Hepatocyte (in vitro differentiated cells): ENCODE data around the gene PGGT1B.

Experiments used
- EZH2 ChIP-seq: fragments of 200-600 bp; sonication (generic); IDR thresholded peaks from 2 replicates; pipeline ENCODE4 v1.6.1; 2016; ENCODE audit warnings: antibody characterized with exemption, mild to moderate bottlenecking, borderline replicate concordance
- EZH2phosphoT487 ChIP-seq: fragments of 200-600 bp; sonication (generic); IDR thresholded peaks from one replicate; pipeline ENCODE4 v1.6.1; 2018; ENCODE audit warnings: antibody characterized with exemption, mild to moderate bottlenecking, low read depth, moderate library complexity; ENCODE audit not compliant: unreplicated experiment, severe bottlenecking
- TF ChIP-seq, protein P1 (sequence below): fragments of 200-600 bp; sonication (generic); IDR thresholded peaks from 2 replicates; pipeline ENCODE4 v1.5.1; 2016; ENCODE audit warnings: antibody characterized with exemption, mild to moderate bottlenecking; ENCODE audit not compliant: poor library complexity

DNA sequence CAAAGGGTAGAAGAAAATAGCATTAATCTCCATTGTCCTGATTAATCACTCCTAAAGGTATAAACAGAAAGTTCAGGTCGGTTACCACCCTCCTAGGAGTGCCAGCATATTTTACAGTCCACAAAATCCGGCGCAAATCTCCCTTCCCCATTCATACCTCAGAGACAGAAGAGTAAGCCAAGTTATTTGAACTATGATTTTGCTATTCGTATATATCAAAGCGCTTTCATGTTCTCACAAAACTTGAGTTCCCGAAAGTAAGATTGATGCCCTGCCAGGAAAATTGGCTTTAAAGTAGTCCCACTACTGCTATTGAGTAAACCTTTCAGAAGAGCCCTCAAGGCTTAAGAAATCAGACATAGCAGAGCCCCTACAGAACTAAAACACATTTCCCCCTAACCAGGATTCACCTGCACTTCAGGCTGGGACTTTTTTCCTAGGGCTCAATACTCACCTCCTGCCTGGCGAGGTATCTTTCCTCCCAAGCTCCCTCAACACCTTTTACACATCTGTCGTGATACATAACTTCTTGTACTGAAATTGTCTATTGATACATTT is 71.1 kb downstream of the PGGT1B start:
- TF ChIP-seq, protein P1, sequence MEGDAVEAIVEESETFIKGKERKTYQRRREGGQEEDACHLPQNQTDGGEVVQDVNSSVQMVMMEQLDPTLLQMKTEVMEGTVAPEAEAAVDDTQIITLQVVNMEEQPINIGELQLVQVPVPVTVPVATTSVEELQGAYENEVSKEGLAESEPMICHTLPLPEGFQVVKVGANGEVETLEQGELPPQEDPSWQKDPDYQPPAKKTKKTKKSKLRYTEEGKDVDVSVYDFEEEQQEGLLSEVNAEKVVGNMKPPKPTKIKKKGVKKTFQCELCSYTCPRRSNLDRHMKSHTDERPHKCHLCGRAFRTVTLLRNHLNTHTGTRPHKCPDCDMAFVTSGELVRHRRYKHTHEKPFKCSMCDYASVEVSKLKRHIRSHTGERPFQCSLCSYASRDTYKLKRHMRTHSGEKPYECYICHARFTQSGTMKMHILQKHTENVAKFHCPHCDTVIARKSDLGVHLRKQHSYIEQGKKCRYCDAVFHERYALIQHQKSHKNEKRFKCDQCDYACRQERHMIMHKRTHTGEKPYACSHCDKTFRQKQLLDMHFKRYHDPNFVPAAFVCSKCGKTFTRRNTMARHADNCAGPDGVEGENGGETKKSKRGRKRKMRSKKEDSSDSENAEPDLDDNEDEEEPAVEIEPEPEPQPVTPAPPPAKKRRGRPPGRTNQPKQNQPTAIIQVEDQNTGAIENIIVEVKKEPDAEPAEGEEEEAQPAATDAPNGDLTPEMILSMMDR = no peak
- TF ChIP-seq EZH2phosphoT487 = no peak
- TF ChIP-seq EZH2 = no peak
